HG02870 (cell line): ENCODE results near the gene RNF208.

ENCODE experiments used
- ATAC-seq: cut with Tn5 transposase; IDR thresholded peaks from one replicate; pipeline ENCODE4 v1.9.1; 2021; ENCODE audit warnings: mild to moderate bottlenecking, moderate library complexity; ENCODE audit not compliant: unreplicated experiment

RNF208 gene

DNA sequence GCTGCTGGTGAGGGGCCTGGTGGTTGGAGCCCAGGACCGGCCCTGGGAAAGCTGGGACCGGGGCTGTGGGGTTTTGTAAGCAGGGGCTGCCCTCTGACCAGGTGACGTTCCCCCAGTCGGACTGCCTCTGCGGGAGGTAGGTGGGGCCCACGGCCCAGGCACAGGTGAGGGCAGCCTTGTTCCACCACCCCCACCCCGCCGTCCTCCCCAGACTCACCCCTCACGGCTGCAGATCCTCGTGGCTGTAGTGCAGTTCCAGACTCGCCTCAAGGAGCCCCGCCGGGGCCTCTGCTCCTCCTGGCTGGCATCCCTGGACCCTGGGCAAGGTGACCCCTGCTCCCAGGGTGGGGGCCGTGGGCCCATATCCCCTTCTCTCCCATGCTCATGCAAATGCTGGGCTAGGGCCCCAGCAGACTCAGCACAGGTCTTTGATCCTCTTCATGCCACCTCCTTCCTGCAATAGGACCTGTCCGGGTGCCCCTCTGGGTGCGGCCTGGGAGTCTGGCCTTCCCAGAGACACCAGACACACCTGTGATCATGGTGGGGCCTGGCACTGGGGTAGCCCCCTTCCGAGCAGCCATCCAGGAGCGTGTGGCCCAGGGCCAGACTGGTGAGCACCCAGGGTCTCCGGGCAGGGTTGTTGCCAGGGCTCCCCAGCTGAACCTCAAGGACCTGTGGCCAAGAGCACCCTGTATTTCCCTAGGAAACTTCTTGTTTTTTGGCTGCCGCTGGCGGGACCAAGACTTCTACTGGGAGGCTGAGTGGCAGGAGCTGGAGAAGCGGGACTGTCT, 6.6 kb downstream of the RNF208 start:
- ATAC-seq = no peak

DNA sequence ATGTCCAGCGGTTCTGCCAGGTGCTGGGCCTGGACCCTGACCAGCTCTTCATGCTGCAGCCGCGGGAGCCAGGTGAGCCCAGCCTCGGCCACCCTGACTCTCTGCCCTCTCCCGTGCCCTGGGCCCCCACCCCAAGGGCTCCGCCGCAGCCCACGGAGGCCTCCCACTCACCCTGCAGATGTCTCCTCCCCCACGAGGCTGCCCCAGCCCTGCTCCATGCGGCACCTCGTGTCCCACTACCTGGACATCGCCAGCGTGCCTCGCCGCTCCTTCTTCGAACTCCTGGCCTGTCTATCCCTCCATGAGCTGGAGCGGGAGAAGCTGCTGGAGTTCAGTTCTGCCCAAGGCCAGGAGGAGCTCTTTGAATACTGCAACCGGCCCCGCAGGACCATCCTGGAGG, 7.4 kb downstream of the RNF208 start:
- ATAC-seq = no peak

DNA sequence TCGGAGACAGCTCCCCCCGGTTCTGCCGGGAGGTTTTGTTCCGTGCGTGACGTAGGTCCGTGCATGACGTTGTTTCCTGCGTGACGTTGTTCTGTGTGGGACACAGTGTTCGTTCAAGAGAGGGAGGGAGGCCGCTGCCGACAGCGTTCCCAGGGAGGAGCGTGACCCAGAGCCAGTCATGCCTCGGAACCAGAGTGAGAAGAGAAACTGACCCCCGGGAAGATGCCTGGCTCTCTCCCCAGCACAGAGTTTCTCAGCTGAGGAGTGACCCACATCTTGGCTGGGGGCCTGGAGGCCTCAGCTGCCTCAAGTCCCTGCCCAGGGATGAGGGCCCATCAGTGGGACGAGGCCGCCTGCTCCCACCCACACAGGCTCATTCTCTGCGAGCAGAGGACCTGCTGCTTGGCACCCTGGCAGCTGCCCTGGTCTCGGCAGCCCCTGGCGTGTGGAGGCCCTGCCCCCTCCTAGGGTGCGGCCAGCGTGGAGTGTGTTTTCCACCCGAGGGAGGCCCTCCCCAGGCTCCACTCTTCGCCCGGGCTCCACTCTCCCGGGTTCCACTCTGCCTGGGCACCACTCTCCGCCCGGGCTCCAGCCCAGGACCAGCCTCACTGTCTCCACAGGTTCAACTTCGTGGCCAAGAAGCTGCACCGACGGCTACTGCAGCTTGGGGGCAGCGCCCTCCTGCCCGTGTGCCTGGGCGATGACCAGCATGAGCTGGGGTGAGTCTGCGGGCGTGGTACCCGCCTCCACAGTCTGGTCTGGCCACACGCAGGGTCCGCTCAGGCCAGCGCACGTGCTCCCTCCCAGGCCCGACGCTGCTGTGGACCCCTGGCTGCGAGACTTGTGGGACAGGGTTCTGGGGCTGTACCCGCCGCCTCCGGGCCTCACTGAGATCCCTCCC, 8.6 kb downstream of the RNF208 start:
- ATAC-seq = no peak

DNA sequence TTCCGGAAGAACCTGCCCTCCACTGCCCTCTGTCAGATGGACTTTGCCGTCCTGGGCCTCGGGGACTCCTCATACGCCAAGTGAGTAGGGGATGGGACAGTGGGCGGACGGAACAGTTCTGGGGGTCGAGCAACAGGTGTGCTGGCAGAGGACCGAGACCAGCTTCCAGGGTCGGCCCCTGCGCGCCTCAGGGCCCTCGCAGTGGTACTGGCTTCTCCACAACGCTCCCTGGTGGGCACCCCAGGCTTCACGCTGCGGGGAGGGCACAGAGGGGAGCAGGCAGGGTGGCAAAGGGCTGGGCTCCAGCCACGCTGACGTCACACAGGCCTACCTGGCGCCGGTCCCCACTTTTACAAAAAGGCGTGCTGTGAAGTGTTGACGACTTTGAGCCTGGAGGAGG, 9.5 kb downstream of the RNF208 start:
- ATAC-seq = no peak

- ATAC-seq = no peak
Measured at GRCh38 chr9:137211532-137211931, 10.5 kb downstream of the RNF208 start.

DNA sequence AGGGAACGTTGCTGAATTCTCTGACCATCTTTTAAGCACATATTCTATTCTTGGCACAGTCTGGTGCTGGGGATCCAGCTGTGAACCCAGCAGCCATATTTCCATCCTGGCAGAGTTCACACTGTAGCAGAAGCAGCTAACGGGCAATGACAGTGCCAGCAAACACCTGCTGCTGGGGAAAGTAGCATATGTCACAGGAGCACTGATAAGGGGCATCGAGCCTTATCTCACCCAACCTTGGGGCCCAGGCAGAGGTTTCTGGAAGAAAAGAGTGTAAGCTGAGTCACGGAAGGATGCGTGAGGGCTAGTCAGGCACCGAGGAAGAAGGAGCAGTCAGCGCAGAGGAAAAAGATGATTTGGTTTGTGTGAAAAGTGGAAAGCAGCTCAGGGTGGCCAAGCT, 15.4 kb downstream of the RNF208 start:
- no peak for ATAC-seq

- ATAC-seq = no peak
Measured at GRCh38 chr9:137205126-137206069, 16.6 kb downstream of the RNF208 start, which contains the start of the genes NDOR1 and TMEM203. Gene NDOR1 (plus strand): TSS chr9:137205700. CDS start chr9:137205778, 78 bp downstream. Gene TMEM203 (minus strand): TSS chr9:137205648. CDS start chr9:137205414, 234 bp downstream.

- no peak for ATAC-seq
Measured at GRCh38 chr9:137204731-137205125, 17.3 kb downstream of the RNF208 start.

DNA sequence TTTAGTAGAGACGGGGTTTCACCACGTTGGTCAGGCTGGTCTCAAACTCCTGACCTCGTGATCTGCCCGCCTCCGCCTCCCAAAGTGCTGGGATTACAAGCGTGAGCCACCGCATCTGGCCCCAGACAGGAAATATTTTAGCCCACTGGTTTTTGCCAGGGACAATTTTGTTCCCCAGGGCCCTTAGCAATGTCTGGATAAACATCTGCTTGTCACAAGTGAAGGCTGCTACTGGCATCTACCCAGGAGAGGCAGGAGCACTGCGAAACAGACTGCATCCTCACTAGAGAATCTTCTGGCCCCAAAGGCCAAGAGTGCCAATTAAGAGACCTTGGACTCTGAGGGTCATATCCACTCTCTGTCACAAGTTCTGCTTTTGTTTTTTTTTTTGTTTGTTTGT, 19.1 kb downstream of the RNF208 start:
- no peak for ATAC-seq

DNA sequence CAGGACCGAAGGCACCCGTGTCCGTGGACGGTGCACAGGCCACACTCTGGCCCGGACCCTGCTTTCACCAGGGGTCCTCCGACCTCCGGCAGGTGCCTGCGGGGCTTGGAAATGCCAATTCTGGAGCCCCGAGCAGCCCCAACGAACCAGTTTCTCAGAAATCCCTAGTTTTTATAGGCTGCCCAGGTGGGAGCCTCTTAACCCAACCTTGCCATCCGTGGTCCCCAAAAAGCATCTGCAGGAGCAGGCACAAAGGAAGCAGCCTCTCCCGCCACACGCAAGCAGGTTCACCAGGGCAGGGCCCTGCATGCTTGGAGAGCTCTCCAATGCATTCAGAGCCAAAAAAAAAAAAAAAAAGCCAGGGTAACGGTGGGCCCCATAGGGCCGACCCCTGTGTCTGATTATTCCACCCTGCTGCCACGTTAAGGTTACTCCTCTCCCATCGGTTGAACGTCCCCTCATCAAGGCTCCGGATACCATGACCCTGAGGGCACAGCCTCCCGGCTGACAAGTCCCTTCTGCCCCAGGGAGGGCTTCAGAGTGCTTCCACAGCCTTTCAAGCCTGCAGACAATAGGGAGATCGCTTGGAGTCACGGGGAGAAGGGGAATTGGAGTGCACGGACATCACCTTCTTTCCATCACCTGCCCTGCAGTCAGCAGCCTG, 20.7 kb downstream of the RNF208 start:
- no peak for ATAC-seq

GRCh38 chr9:137200311-137201204, 21.5 kb downstream of the RNF208 start, which contains the start of gene TPRN:
Gene TPRN (minus strand): TSS chr9:137200741. CDS start chr9:137200711, 30 bp downstream.
- peak; percentile 94 for ATAC-seq

DNA sequence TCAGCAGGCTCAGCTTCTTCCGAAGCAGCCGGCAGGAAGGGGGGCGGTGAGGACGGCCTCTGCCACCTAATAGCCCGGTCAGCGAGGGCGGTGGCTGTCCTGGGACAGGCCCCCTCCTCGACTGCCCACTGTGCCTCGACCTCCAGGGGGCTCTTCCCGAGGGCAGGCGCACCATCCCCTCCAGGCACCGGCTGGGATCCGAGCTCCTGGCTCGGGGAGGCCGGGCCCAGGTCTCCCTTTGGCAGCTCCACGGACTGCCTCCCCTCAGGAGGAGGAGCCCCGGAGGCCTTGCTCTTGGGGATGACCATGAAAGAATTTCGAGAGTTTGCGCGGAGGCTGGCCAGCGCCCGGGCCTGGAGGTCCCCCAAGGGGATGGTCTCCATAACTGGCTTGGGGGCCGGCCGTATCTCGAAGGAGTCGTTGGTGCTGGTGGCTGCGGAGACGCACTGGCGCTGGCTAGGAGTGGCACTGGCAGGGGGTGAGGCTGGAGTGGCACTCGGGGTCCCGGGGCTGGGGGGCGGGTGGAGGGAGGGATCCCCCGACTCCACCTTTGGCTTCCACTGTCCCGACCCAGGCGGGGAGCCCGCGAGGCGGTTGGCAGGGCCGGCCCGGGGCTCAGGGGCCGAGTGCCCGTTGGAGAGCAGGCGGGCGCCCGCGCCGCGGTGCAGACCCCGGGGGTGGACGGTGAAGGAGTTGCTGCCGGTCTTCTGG, 22.5 kb downstream of the RNF208 start:
- no peak for ATAC-seq

DNA sequence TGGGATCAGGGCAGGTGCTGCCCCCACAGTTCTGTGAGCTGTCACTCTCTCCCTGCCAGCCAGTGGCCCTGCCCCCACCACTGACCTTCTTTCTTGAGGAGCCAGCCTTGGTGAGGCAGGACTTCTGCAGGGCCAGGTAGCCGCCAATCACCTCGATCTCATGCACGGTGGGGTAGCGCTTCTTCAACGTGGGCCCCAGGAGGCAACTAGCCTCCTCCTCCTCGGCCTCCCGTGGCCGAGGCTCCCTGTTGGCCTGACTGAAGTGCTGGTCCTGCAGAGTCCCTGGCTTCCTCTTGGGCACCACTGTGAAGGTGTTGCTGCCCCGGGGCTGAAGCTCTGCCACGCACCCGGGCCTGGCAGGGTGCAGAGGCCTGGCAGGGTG, 23.1 kb downstream of the RNF208 start:
- ATAC-seq = no peak

DNA sequence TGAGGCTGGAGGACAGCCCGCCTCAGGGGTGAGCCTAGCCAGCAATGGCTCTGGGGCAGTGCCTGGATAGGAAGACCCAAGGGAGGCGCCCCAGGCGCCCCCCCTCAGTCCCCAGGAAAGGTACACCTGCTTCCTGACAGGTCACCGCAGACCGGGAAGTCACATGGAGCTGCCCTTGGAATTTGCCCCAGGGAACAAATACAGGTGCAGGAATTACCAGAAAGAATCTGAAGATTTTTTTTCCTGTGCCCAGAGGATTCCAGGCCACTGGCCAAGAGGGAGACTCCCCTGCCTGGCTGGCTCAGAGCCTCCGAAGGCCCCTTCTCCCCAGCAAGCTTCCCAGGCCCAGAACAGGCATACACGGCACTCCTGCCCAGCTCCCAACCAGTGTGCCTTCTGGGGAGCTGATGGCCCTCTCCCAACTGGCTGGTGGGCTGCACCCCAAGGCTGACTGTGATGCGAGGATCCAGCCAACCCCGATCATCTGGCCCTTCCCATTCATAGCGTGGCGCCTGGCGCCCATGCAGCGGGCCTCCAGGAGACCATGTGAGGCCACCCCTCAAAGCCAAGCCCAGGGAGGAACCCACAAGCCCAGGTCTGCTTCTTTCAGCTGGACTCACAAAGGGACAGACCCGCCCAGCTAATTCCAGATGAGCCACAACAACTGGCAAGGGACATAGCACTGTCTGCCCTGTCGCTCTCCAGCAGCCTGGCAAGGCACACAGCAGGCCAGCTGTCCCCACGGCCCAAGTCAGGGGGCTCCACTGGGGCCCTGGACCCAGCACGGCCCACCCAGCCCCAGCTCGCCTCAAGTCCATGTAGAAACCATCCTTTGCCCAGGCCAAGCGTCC, 23.8 kb downstream of the RNF208 start:
- no peak for ATAC-seq

GRCh38 chr9:137195525-137196220, 26.4 kb downstream of the RNF208 start:
- no peak for ATAC-seq

DNA sequence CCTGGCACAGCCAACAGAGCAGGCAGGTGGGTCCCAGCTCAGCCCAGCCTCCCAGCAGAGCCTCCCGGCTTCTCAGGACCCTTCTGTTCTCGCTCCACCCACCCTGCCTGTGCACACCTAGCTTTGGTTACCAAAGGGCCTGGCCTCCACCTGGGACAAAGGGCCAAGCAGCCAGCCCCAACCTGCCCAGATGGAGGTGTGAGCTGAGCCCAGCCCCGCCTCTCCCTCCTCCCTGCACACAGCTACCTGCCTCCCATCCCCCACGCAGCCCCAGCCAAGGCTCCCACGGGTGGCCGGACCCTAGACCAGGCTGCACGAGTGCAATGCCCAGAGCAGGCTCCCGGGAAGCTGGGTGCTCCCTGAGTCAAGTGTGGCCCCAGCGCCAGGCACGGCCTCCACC, 27.1 kb downstream of the RNF208 start:
- no peak for ATAC-seq

- no peak for ATAC-seq
Measured at GRCh38 chr9:137194388-137194787, 27.7 kb downstream of the RNF208 start.
